ENCODE data around the gene BIRC5.

Gene BIRC5

GRCh38 chr17:78256707-78257591, 42.9 kb downstream of the BIRC5 start:
- no peak for DNase-seq (ENCODE audit: low read depth)

DNA sequence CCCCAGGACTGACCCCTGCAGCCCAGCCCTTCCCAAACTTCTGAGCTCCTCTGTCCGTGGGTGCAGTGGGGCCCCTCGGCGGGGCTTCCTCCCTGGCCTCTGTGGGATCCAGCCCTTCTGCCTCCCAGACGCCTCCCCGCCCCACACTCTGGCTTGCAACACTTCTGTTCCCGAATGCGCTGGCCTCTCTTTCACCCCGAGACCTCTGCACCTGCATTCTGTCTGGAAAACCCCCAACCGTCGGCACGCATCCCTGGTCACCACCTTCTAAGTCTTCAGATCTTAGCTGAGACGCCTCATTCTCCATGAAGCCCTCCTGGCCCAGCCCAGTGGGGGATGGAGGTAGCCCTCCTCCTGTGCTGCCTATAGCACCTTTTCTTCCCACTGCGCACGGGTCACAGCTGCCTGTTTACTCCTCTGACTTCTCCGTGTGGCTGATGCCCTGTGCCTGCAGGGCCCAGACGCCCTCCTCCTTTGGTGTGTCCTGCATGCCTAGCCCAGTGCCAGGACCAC, 43.8 kb downstream of the BIRC5 start:
- no peak for DNase-seq (ENCODE audit: low read depth)

DNA sequence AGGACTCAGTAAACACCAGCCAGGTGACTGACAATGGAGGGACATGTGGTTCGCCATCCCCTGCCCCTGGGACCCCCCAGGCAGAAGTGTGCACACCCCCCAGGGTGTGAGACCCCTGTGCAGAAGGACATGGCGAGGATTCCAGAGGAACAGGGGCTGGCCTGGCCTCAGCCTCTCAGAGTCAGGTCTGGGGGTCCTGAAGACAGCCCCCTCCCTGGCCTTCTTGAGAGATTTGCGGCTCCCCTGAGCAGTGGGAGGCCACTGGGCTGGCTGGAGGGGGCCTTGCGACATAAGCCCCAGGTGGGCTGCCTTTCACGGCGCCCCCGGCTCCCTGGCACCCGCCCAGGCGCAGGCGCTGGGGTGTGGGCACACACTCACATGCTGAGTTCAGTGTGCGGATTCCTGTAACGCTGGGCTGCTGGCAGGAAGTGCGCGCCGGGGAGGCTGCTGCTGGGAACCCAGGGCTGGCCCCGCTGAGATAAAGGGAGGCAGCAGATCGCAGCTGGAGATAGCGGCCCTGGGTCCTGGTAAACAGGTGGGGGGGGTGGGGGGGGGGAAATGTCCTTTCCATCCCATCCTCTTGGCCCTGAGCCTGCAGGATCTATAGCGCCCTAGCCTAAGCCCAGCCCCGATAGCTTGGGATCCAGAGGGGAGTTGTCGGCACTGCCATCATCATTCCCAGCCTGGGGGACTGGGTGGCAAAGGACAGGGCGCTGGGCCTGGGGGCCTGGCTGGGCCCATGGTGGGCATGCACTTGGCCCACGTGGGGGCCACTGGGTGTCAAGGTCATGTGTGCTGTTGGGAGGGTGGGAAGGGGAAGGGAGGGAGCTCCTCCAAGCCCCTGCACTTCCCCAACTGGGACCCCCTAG, 44.5 kb downstream of the BIRC5 start:
- no peak for DNase-seq (ENCODE audit: low read depth)

DNA sequence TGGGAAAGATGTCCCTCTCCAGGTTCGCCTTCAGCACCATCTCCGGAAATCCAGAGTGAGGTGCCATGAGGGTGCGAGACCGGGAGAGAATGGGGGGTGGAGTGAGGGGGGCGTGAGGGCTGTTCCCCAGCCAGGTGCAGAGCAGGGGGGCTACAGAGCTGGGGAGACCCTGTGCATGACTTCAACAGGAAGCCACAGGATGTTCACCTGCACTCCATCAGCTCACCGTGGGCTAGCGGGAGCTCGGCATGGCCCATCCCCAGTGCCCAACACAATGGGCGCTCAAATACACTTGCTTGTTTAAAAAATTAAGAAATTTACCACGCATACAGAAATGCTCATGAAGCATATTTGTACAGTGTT, 45.1 kb downstream of the BIRC5 start:
- no peak for DNase-seq (ENCODE audit: low read depth)

GRCh38 chr17:78263063-78263735, 49.1 kb downstream of the BIRC5 start:
- no peak for DNase-seq (ENCODE audit: low read depth)

DNA sequence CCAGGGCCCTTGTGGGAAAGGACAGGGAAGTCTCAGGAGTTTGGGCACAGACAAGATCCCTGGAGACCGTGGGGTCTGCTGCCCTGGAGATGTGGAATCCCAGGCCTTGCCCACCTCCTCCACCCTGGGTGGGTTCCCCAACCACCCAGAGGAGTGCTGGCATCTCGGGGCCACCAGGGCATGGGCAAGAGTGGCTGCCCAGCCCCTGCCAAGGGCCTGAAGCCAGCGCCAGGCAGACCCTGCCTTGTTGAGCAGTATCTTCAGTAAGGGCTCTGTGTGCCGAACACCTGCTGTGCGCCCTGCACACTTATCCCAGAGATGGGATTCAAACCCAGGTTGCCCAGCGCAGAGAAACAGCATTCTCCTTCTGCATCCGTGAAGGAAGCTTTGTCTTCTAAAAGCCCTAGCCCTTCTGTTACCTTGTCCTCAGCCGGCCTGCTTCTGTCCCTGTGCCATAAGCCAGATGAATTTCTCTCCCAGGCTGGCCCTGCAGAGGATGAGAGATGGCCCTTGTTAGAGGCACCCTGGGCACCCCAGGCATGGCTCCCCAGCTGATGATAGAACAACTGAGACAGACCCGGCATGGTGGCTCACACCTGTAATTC, 49.8 kb downstream of the BIRC5 start:
- DNase-seq (ENCODE audit: low read depth): no peak

DNA sequence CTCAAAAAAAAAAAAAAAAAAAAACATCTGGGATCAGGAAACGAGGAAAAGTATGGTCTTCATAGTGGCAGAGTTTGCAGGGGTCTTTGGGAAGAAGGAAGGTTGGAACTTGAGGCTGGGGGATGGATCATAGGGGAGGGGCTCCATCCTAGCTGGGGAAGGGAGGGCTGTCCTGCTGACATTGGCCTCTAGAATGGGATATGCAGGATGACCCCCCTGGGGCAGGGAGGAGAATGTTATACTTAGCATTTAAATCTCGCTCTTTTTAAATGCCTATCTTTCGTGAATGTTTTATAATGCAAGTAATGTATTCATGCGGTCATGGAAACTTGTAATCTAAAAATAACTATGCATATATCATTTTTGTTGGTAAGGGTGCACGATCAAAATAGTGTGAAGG, 50.5 kb downstream of the BIRC5 start:
- no peak for DNase-seq (ENCODE audit: low read depth)

DNA sequence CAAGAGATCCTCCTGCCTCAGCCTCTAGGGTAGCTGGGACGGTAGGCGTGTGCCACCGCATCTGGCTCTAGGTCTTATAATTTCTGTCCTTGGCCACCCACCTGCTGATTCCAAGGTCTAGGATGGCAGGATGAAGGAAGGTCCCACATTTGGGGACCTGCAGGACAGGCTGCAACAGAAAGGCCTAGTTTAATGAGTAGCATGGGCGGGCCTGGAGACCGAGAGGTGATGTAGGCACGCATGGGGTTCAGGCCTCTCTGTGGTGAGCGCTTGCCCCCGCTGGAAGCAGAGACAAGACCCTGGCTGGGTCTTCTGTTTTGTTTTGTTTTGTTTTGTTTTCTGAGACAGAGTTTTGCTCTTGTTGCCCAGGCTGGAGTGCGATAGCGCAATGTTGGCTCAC, 51.1 kb downstream of the BIRC5 start:
- no peak for DNase-seq (ENCODE audit: low read depth)

DNA sequence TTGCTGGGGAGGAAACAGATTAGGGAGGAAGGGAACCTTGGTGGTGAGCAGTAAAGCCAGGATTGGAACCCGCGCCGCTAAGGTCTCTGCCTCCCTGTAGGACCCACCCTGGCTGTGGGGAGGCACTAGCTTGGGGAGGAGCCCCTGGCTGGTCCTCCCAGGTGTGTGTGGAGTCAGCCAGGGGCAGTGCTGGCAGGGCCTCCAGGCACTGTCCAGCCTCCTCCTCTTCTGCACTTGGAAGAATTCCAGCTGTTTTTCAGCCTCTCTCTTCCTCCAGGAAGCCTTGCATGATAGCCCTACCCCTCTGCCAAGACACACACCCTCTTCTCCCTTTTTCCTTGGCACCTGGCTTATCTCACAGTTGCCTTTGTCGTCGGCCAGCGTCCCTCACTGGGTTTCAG, 52.2 kb downstream of the BIRC5 start:
- no peak for DNase-seq (ENCODE audit: low read depth)

DNA sequence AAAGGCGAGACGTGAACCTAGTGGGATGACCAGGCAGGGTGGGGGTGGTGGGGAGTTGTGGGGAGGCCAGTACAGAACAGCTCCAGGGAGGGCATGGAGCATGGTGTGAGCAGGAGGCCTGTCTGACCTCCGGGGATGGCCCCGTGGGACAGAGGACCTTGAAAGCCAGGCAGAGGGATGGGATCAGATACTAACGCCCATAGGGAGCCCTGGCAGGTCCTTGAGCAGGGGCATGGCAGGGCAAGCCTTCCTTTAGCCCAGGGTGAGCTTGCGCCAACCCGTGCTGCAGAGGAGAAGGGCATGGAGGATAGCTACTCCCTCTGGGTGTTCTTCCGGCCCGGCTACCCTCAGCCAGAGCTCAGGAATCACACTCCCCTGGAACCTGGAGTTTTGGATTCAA, 52.7 kb downstream of the BIRC5 start:
- no peak for DNase-seq (ENCODE audit: low read depth)

- DNase-seq (ENCODE audit: low read depth): no peak
Observed at GRCh38 chr17:78267253-78268073, 53.4 kb downstream of the BIRC5 start.

DNA sequence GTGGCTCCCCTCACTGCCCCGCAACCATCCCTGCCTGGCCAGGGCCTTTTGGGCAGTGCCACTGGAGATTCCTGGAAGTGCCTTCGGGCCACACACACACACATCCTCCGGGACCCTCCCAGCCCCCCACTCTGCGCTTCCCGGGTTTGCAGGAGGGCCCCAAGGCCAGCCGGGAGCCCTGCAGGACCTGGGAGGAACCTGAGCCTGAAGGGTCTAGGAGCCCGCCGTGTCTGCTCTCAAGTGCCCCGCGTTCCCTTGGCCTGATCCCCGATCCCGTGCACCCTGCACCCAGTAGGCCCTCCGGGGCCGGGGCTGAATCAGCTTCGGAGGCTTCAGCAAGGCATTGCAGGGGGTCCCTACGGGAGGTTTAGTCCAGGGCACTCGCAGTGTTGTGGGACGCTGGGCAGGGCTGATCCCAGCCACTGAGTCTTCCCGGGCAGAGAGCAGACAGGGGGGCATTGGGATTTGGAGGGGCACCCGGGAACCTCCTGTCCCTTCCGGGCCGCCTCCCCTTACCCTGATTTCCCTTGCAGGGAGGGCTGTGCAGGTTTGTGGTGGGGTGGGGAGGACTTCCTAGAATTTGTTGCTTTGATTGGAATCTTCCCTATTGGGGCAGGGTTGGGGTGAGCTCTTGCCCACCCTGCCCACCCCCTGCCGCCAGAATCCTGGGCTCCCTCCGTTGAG, 54.3 kb downstream of the BIRC5 start:
- DNase-seq (ENCODE audit: low read depth): no peak

DNA sequence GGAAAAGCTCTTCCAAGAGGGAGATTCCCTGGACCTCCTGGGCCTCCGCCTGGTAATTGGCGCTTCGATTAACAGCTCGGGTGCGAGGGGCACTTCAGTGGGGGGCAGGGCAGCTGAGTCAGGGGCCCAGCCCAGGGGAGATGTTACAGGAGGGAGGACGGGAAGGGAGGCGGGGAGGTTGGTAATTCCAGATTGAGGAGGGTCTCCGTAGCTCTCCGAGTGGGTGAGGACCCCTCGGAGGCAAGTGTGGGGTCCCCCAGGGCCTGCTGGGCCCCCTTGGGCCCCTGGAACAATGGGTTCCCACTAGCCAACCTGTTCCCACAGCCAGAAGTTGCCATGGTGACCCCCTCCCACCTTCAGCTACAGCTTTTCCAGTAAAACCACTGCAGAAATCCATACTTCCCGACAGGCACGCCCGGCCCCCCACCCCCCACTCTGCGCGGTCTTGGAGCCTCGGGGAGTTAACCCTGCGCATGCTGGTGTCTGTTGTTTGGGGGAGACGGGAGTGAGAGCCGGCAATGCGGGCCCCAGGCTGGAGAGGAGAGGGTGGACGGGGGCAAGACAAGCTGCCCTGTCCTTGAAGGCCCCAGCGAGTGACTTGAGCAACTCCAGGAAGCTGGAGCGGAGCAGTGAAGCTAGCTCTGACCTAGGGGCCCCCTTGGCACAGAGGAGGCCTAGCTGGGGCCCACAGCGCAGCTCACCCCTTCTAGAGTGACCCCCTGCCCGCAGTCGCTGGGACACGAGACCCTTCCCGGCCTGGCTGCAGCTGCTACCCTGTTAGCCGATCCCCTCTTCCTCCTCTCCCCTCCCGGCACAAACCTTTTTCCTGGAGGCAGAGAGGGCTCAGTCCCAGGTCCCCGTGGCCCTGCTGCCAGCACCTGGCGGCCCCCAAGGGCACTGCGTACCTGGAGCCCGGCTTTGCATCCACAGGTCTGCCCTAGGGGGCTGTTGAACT, 55.2 kb downstream of the BIRC5 start:
- DNase-seq (ENCODE audit: low read depth): no peak

GRCh38 chr17:78269955-78270381, 55.9 kb downstream of the BIRC5 start:
- DNase-seq (ENCODE audit: low read depth): no peak

DNA sequence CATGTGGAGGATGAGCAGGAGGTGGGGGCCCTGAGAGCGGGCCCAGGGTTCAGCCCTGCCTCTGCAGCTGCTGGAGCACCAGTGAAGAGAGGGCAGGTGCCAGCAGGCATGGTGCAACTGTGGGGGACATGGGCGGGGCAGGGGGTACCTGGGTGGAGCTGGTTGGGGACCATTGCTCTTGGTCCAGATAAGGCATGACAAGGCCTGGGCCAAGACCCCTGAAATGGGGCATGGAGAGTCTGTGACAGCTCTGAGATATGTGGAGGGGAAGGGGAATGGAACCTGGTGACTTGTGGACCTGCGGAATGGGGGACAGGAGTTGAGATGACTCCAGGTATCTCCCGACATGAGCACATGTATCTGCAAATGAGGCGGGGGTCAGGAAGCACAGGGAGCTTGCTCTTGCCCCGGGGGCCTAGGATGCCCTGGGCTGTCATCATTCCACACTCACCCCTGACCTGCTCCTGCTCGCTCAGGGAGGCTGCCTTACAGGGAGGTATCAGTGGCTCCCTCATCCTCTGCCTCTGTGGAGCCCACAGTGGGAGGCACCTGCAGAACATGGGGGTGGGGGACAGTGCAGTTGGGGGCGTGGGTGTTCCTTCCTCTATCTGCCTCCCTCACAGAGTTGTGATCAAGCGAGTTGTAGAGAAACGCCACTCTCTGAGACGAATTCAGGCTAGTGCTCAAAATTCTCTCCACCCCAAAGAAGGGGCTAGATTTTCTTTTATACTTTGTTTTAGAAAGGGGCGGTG, 57.5 kb downstream of the BIRC5 start:
- no peak for DNase-seq (ENCODE audit: low read depth)

DNA sequence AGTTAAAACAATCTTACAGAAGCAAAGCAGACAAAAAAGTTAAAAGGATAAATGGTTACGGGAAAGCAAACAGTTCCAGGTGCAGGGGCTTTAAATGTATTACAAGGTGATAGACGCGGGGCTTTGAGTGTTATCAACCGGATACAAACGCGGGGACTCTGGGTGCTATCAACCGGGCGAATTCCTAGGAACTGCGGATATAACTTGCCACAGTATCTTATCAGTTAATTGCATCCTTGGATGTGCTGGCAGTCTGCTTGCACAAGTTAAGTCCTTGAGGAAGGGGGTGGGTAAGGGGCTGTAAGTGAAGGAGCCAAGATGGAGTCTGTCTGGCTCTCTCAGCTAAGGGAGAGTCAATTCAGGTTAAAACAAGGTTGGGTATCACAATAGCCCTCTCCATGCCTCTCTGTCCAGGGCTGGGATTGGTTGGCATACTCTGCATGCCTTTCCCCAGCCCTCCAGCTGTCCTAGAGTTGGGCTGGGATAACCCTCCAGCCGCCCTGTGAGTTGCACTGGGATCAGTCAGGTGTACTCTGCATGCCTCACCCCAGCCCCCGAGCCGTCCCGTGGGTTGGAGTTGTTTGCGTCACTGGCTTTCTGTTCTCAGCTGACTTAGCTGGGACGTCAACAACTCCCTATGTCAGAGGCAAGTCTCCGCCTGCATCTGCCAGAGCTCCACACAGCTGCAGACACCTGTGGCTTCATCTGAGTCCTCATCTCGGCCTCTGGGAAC, 58.3 kb downstream of the BIRC5 start:
- no peak for DNase-seq (ENCODE audit: low read depth)

- DNase-seq (ENCODE audit: low read depth): no peak
Observed at GRCh38 chr17:78272914-78273258, 58.8 kb downstream of the BIRC5 start.

DNA sequence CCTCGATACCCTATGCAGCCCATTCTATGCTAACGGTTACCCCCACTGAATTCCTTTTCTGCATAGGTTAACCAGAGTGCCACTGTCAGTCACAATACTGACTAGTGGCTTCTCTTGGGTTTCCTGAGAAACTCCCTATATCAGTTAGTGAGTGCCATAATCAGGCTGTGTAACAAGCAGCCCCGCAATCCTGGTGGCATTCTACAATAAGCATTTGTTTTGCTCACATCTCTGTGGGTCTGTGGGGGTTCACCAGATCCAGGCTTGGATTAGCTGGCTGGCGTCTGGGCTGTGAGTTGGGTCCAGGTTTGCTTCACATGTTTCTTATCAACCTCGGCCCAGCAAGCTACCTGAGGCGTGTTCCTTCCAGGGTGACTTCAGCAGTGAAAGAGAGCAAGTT, 59.8 kb downstream of the BIRC5 start:
- DNase-seq (ENCODE audit: low read depth): no peak

Measured in stromal cell of bone marrow (primary cell).